ENCODE measurements around the gene NKAIN2.
"Not testable (repeated sequence)": the region's sequence is repeated elsewhere in the genome, so short reads cannot be mapped to it uniquely, and the experiment has no call there.

NKAIN2 gene

GRCh38 chr6:124356276-124356810 is 552.7 kb downstream of the NKAIN2 start:
- no peak for DNase-seq

- DNase-seq: no peak
Observed at GRCh38 chr6:124356811-124357210, 553.1 kb downstream of the NKAIN2 start.

GRCh38 chr6:124368131-124368530 is 564.5 kb downstream of the NKAIN2 start:
- DNase-seq: no peak

- no peak for DNase-seq
Observed at GRCh38 chr6:124371974-124372475, 568.4 kb downstream of the NKAIN2 start.

- no peak for DNase-seq
Observed at GRCh38 chr6:124373386-124373785, 569.7 kb downstream of the NKAIN2 start.

- DNase-seq: no peak
Observed at GRCh38 chr6:124389127-124389526, 585.5 kb downstream of the NKAIN2 start.

- no peak for DNase-seq
Observed at GRCh38 chr6:124393536-124393935, 589.9 kb downstream of the NKAIN2 start.

GRCh38 chr6:124396361-124396760 is 592.7 kb downstream of the NKAIN2 start:
- DNase-seq: no peak

GRCh38 chr6:124400261-124400999 is 596.8 kb downstream of the NKAIN2 start:
- DNase-seq: no peak

GRCh38 chr6:124410425-124410824 is 606.8 kb downstream of the NKAIN2 start:
- not testable (repeated sequence) for DNase-seq

- DNase-seq: not testable (repeated sequence)
Observed at GRCh38 chr6:124412657-124413056, 609.0 kb downstream of the NKAIN2 start.

- DNase-seq: no peak
Observed at GRCh38 chr6:124420116-124420840, 616.6 kb downstream of the NKAIN2 start.

- no peak for DNase-seq
Observed at GRCh38 chr6:124423621-124424020, 620.0 kb downstream of the NKAIN2 start.

- DNase-seq: no peak
Observed at GRCh38 chr6:124430740-124431318, 627.2 kb downstream of the NKAIN2 start.

- no peak for DNase-seq
Observed at GRCh38 chr6:124432620-124433019, 629.0 kb downstream of the NKAIN2 start.

GRCh38 chr6:124433387-124434160 is 629.9 kb downstream of the NKAIN2 start:
- no peak for DNase-seq

- DNase-seq: no peak
Observed at GRCh38 chr6:124434421-124434820, 630.8 kb downstream of the NKAIN2 start.

- DNase-seq: no peak
Observed at GRCh38 chr6:124436803-124437202, 633.1 kb downstream of the NKAIN2 start.

- DNase-seq: no peak
Observed at GRCh38 chr6:124438546-124439065, 634.9 kb downstream of the NKAIN2 start.

- DNase-seq: no peak
Observed at GRCh38 chr6:124441450-124441849, 637.8 kb downstream of the NKAIN2 start.

GRCh38 chr6:124443541-124443940 is 639.9 kb downstream of the NKAIN2 start:
- DNase-seq: no peak

- no peak for DNase-seq
Observed at GRCh38 chr6:124445581-124445980, 641.9 kb downstream of the NKAIN2 start.

Data from NCI-H2227 treated with DMSO at 0.1 percent for 48 hours (cell line).